Measurements from ENCODE around the gene PPP1R3G. TPM values are rescaled to one million over a fixed set of nuclear protein-coding genes. Genes with fewer than 3 reads are reported as not detected.

The PPP1R3G gene
- total and polyA plus RNA-seq, 12 donors: 1.2 to 17.1 (median 8.4) TPM

GRCh38 chr6:5081182-5081581, 4.0 kb upstream of the PPP1R3G start:
- intact Hi-C loops (cut with DNase I): no loop called here
- DNase-seq: no peak
- Histone ChIP-seq H3K9me3 (replicated peaks in 1 of 3) (no peaks in the 10 kb centered on the region), H3K4me3 (no peak overlapping the region), H3K27me3 (no peaks in the 10 kb centered on the region), H3K27ac (peak overlapping the region in 1 of 5 donors; percentile 98), H3K36me3 (replicated peaks in 1 of 2) (no peaks in the 10 kb centered on the region), H3K4me1 (replicated peaks in 1 of 2) (peaks cover 23 to 35% of the 10 kb centered on the region in 2 donors)
- 90 to 95% (median 93%) methylated on average over 3 of the region's 3 CpGs for WGBS, 4 donors
- TF ChIP-seq CTCF (IDR thresholded peaks at IDR 0.05) (no peak), POLR2A (IDR thresholded peaks at IDR 0.05) (no peak)

GRCh38 chr6:5081955-5082354, 3.2 kb upstream of the PPP1R3G start:
- intact Hi-C loops (cut with DNase I): no loop called here
- TF ChIP-seq CTCF (IDR thresholded peaks at IDR 0.05) (no peak), POLR2A (IDR thresholded peaks at IDR 0.05) (no peak)
- DNase-seq: no peak
- Histone ChIP-seq H3K36me3 (replicated peaks in 1 of 2) (no peaks in the 10 kb centered on the region), H3K4me3 (no peak overlapping the region), H3K27ac (peak overlapping the region; percentile 41 to 98 (median 89)), H3K9me3 (replicated peaks in 1 of 3) (no peaks in the 10 kb centered on the region), H3K4me1 (replicated peaks in 1 of 2) (peaks cover 26 to 43% of the 10 kb centered on the region in 2 donors), H3K27me3 (no peaks in the 10 kb centered on the region)
- 56 to 86% (median 66%) methylated on average over 4 of the region's 4 CpGs for WGBS, 4 donors

GRCh38 chr6:5082487-5083306, 2.4 kb upstream of the PPP1R3G start:
- intact Hi-C loops (cut with DNase I): no loop called here

GRCh38 chr6:5083307-5083583, 1.9 kb upstream of the PPP1R3G start:
- TF ChIP-seq CTCF (IDR thresholded peaks at IDR 0.05): no peak
- TF ChIP-seq POLR2A (IDR thresholded peaks at IDR 0.05): no peak
- Histone ChIP-seq H3K4me1 (replicated peaks in 1 of 2) (peaks cover 26 to 46% of the 10 kb centered on the region in 2 donors), H3K4me3 (no peak overlapping the region), H3K27me3 (no peaks in the 10 kb centered on the region), H3K36me3 (replicated peaks in 1 of 2) (no peaks in the 10 kb centered on the region), H3K9me3 (replicated peaks in 1 of 3) (no peaks in the 10 kb centered on the region), H3K27ac (peak overlapping the region; percentile 41 to 98 (median 89))
- no peak for DNase-seq
- WGBS, 4 donors: 48 to 74% (median 48%) methylated on average over 4 of the region's 4 CpGs
- intact Hi-C loops (cut with DNase I): no loop called here

More at GRCh38 chr6:5082487-5083306, 2.4 kb upstream of the PPP1R3G start:
- WGBS, 4 donors: 45 to 58% (median 57%) methylated on average over 9 to 12 of the region's 12 CpGs
- DNase-seq: peak; percentile 84 to 94 (median 92)
- H3K27ac ChIP-seq: peak overlapping the region; percentile 41 to 98 (median 89)
- no peaks in the 10 kb centered on the region for H3K36me3 ChIP-seq (replicated peaks in 1 of 2)
- peak in 1 of 2 donors; percentile 74 for TF ChIP-seq POLR2A (IDR thresholded peaks at IDR 0.05)
- TF ChIP-seq CTCF (IDR thresholded peaks at IDR 0.05): no peak
- H3K27me3 ChIP-seq: no peaks in the 10 kb centered on the region
- no peaks in the 10 kb centered on the region for H3K9me3 ChIP-seq (replicated peaks in 1 of 3)
- H3K4me3 ChIP-seq: no peak overlapping the region
- H3K4me1 ChIP-seq (replicated peaks in 1 of 2): peaks cover 26 to 46% of the 10 kb centered on the region in 2 donors

Data from adrenal gland (tissue), 12 donors.